ENCODE measurements around the gene RGMB.

DNA sequence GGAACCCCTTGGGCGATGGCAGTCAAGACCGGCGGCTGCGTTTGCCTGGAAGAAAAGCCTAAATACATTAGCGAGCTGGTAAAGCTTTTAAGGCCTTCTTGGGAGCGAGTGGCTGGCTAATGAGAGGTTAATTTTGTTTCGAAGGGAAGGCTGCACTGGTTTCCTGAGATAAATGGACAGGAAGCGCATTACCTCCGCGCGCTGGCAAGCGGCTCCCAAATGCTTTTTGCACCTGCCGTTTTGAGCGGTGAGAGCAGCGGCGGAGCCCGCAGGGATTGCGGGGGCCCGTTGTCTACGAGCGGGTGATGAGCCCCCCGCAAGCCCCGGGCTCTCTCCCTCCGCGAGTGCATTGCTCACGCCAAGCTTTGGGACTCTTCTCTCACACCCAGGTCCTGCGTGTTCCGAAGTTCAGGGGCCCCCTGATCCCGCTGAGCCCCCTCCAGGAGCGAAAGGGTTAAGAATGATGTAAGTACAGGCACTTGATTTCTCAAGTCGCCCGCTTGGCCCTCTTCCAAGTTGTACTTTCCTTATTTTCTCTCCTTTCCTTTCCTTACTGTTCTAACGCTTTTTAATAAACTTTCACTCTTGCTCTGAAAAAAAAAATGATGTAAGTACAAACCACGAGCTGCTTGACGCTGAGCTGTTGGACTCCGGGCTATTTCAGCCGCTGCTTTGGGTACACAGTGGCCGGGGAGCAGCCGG, 3.1 kb upstream of the RGMB start:
- TF ChIP-seq, protein P1, sequence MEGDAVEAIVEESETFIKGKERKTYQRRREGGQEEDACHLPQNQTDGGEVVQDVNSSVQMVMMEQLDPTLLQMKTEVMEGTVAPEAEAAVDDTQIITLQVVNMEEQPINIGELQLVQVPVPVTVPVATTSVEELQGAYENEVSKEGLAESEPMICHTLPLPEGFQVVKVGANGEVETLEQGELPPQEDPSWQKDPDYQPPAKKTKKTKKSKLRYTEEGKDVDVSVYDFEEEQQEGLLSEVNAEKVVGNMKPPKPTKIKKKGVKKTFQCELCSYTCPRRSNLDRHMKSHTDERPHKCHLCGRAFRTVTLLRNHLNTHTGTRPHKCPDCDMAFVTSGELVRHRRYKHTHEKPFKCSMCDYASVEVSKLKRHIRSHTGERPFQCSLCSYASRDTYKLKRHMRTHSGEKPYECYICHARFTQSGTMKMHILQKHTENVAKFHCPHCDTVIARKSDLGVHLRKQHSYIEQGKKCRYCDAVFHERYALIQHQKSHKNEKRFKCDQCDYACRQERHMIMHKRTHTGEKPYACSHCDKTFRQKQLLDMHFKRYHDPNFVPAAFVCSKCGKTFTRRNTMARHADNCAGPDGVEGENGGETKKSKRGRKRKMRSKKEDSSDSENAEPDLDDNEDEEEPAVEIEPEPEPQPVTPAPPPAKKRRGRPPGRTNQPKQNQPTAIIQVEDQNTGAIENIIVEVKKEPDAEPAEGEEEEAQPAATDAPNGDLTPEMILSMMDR (IDR thresholded peaks at IDR 0.05): no peak
- no peak for TF ChIP-seq POLR2A (IDR thresholded peaks at IDR 0.05)

All from ovary (tissue), 3 donors.